Stimulated activated CD8-positive, alpha-beta memory T cell treated with anti-CD3 and anti-CD28 coated beads, Interleukin-4, amount 100 ng/mL, for 1 hour (primary cell): Measurements from ENCODE around the gene NDUFS3.

Source experiments
- DNase-seq, 2 donors: peaks; one replicate each; pipeline ENCODE4 v3.0.0-alpha.2; 2020; ENCODE audit warnings: low read depth in 2 of 2, low spot score in 1 of 2

The NDUFS3 gene

DNA sequence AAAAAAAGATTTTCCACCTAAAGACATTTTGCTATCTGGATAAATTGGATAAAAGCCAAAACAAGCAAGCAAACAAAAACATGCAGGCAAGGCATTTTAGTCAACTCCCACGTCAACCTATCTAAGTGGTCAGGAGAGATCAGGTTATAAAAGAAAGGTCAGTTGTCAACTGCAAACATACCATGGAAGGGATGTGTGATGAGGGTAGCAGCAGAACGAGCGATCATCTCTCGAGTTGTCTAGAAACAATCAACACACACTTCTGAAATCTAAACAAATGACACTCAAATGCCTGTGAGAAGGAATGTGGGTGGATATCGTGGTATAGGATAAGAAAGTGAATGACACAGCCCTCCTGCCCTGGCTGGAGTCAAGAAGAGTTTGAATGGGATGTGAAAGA is 52.6 kb downstream of the NDUFS3 start:
- DNase-seq, result no peak
